HG02884 (cell line): Measurements from ENCODE around the gene GUCA2A.

Experiments
- ATAC-seq: cut with Tn5 transposase; IDR thresholded peaks from one replicate; pipeline ENCODE4 v1.9.1; 2021; ENCODE audit warnings: mild to moderate bottlenecking, moderate library complexity; ENCODE audit not compliant: unreplicated experiment

Gene GUCA2A

GRCh38 chr1:42155362-42155761, 9.2 kb downstream of the GUCA2A start:
- ATAC-seq, result no peak

GRCh38 chr1:42154685-42155084, 9.9 kb downstream of the GUCA2A start:
- no peak for ATAC-seq

- no peak for ATAC-seq
Measured at GRCh38 chr1:42153624-42154023, 10.9 kb downstream of the GUCA2A start.

DNA sequence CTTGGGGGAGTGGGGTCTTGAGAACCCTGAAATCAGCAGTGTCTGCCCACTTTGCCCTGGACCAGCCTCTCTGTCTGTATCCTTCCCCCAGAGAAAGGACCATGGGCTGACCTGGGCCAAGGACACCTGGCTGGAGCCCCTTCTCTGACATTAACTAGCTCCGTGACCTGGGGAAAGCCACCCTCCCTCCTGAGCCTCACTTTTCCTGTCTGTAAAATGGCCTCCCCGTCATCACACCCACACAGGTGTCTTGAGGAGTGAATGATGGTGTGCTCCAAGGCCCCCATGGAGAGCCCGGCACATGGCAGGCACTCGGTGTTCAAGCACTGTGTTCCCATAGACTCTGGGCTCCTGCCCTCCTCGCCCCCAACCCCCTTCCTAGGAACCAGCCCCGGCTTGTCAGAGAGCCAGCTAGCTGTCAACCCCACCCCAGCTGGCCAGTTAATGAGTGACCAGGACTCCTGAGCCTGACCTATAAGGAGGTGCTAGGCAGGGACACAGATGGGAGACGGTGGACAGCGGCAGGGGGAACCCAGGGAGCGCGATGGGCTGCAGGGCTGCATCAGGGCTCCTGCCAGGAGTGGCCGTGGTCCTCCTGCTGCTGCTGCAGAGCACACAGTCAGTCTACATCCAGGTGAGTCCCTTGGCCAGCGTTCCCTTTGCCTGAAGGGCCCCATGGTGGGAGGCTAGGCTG, 11.5 kb downstream of the GUCA2A start, which contains the start of gene GUCA2B:
GUCA2B (plus strand) TSS at position 504 of the 694 bp plus-strand sequence; CDS start at position 545, 41 bp downstream.
- no peak for ATAC-seq

- no peak for ATAC-seq
Measured at GRCh38 chr1:42152119-42152518, 12.4 kb downstream of the GUCA2A start.

GRCh38 chr1:42150651-42151050, 13.9 kb downstream of the GUCA2A start:
- no peak for ATAC-seq

- no peak for ATAC-seq
Measured at GRCh38 chr1:42148166-42148565, 16.4 kb downstream of the GUCA2A start.

- no peak for ATAC-seq
Measured at GRCh38 chr1:42146626-42147320, 17.8 kb downstream of the GUCA2A start.

DNA sequence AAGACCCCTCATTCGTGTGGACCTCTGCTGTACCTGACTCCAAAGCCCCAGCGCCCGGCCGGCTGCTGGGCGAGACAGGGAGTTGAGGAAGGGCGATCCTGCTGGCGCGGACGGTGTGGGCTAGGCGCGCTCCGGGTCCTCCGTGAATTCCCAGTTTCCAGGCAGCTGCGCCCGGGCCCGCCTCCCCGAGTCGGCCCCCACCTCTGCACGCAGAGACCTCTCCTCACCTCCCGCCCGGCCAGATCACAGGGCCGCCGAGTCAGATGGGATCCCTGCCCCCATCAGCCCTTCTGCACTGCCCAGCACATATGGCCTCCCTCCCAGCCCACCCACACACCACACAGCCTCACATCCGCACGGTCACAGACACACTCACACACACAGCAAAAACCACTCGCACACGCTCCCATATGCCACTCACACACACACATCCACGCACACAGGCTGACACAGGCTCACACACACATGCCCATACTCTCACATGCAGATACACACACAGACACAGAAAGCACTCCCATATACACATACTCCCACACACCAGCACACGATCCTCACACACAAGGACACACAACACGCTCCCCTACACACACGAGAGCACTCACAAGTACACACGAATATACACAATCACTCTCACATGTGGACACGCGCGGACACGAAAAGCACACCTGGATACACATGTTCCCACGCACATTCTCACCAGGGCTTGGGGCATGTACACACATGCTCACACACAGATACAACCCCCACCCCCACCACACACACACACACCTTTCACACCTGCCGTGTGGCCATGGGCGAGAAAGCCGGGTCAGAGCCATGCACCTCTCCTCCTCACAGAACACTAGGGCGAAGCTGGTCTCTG, 18.6 kb downstream of the GUCA2A start:
- ATAC-seq, result no peak

DNA sequence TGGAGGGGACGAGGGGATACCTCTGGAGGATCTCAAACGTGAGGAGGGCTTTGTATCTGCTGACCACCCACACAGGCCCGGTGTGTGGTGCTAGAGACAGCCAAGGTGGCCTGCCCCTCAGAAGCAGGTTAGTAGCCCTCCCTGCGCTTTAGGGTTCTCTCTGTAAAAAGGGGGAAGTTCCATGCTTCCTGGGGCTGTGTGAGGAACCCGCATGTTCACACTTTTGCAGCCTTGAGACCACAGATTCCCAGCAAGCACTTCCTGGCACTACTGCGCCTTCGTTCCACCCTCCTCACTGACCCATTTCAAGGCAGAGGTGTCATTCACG, 19.2 kb downstream of the GUCA2A start:
- no peak for ATAC-seq

GRCh38 chr1:42144711-42145388, 19.7 kb downstream of the GUCA2A start:
- ATAC-seq, result no peak

- no peak for ATAC-seq
Measured at GRCh38 chr1:42143896-42144710, 20.4 kb downstream of the GUCA2A start.

DNA sequence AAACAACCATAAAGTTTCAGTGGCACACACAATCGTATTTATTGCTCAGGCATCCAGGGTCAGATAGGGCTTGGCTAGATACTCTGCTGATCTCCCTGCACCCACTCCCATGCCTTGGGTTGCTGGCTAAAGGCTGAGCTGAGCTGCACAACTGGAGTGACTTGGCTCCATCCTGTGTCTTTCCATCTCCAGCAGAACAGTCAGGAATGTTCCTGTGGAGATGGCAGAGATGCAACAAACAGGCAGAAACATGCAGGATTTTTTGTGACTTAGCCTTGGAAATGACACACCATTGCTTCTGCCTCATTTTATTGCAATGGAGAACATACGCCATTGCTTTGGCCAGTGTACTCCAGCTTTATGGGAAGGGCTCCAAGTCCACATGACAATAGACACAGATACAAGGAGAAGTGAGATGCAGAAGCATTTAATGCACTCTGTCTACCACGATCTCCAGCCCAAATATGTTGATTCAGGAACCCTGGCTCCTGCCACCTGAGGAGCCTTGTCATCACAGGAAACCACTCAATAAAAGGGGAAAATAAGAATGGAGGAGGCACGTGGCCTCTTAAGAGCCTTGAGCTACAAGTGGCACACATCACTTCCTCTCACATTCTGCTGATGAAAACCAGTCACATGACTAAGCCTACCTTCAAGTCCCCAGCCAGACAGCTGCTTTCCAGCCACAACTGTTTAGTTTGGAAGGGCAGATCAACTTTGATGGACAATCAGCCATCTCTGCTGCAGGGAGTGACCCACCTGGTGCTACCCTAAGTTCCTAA, 21.5 kb downstream of the GUCA2A start:
- no peak for ATAC-seq

GRCh38 chr1:42141978-42142377, 22.6 kb downstream of the GUCA2A start:
- no peak for ATAC-seq

DNA sequence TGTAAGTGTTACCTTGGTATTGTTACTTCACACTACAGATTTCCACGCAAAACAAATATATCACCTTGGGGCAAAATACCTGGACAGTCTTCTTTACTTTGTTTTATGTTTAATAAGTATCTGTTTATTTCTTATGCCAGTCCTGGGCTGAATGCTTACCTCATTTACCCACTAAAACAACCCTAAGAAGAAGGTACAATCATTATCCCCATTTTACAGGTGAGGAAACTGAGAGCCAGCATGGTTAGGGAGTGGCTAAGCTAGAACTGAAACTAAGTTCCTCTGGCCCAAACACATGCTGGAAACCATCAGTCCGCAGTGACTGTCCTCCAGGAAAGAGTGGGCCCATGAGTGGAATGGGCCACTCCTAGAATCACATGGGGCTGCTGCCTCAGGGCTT, 24.4 kb downstream of the GUCA2A start:
- no peak for ATAC-seq

DNA sequence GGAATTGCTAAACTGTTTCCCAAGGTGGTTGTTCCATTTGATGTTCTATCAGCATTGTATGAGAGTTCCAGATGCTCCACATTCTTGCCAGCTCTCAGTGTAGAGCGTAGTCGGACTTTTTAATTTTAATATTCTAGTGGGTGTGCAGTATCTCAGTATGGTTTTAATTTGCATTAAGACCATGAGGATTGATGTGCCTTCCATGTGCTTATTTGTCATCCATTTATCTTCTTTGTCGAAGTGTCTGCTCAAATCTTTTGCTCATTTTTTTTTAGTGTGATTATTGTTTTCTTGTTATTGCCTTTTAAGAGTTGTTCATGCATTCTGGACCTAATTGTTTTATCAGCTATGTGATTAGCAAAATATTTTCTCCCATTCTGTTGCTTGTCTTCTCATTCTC, 25.1 kb downstream of the GUCA2A start:
- ATAC-seq, result no peak

DNA sequence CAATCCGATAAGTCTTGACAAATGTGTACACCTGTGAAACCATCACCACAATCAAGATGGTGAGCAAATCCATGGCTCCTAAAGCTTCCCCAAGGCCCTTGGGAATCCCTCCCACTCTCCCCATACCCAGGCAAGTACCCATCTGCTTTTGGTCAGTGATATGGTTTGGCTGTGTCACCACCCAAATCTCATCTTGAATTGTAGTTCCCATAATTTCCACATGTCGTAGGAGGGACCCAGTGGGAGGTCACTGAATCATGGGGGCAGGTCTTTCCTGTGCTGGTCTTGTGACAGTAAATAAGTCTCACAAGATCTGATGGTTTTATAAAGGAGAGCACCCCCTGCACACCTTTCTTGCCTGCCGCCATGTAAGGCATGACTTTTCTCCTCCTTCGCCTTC, 26.0 kb downstream of the GUCA2A start:
- ATAC-seq, result no peak

GRCh38 chr1:42137766-42138165, 26.8 kb downstream of the GUCA2A start:
- no peak for ATAC-seq

GRCh38 chr1:42136466-42136865, 28.1 kb downstream of the GUCA2A start:
- no peak for ATAC-seq

GRCh38 chr1:42135426-42135825, 29.1 kb downstream of the GUCA2A start:
- no peak for ATAC-seq
